SJCRH30 (cell line): Measurements from ENCODE around the gene COQ6. TPM values are rescaled to one million over a fixed set of nuclear protein-coding genes. Genes with fewer than 3 reads are reported as not detected.
"Not testable (repeated sequence)": the region's sequence is repeated elsewhere in the genome, so short reads cannot be mapped to it uniquely, and the experiment has no call there.

Experiments used
- DNase-seq, 2 experiments: peaks; one replicate each; pipeline ENCODE4 v3.0.0-alpha.2; 2015 to 2020
- H3K27ac ChIP-seq: fragments of 250-450 bp; sonication (Bioruptor Pico); 2 replicates; pipeline ENCODE4 v1.5.1; 2020; ENCODE audit warnings: mild to moderate bottlenecking, moderate library complexity
- H3K27me3 ChIP-seq: fragments of 250-450 bp; sonication (Bioruptor Pico); 2 replicates; pipeline ENCODE4 v1.5.1; 2020; ENCODE audit warnings: mild to moderate bottlenecking, moderate library complexity
- H3K36me3 ChIP-seq: fragments of 250-450 bp; sonication (Bioruptor Pico); 2 replicates; pipeline ENCODE4 v1.5.1; 2020; ENCODE audit warnings: mild to moderate bottlenecking, moderate library complexity
- H3K4me1 ChIP-seq: fragments of 250-450 bp; sonication (Bioruptor Pico); 2 replicates; pipeline ENCODE4 v1.5.1; 2020; ENCODE audit warnings: mild to moderate bottlenecking, moderate library complexity
- H3K4me3 ChIP-seq: fragments of 250-450 bp; sonication (Bioruptor Pico); 2 replicates; pipeline ENCODE4 v1.5.1; 2020; ENCODE audit warnings: mild to moderate bottlenecking, moderate library complexity
- H3K9me3 ChIP-seq: fragments of 250-450 bp; sonication (Bioruptor Pico); replicated peaks from 2 replicates; pipeline ENCODE4 v1.5.1; 2020; ENCODE audit warnings: mild to moderate bottlenecking, moderate library complexity
- total RNA-seq: library from RNA; depleted of rRNA; stranded (reverse); fragments of >200 nt; shearing (Covaris generic); gene quantifications from 2 replicates; pipeline ENCODE4 v1.2.3, GENCODE V29; 2014; rRNA removed

The COQ6 gene
- total RNA-seq, 1 experiment from 2014 or later = 14.0 TPM

- Histone ChIP-seq H3K27me3 (no peaks in the 10 kb centered on the region), H3K9me3 (no peaks in the 10 kb centered on the region), H3K36me3 (no peaks in the 10 kb centered on the region), H3K27ac (no peak overlapping the region), H3K4me3 (no peak overlapping the region), H3K4me1 (no peaks in the 10 kb centered on the region)
- no peak for DNase-seq
Observed at GRCh38 chr14:73998726-73999125, 48.6 kb downstream of the COQ6 start.

GRCh38 chr14:74005664-74006063 is 55.6 kb downstream of the COQ6 start:
- not testable (repeated sequence) for H3K4me3 ChIP-seq, H3K4me1 ChIP-seq, H3K27me3 ChIP-seq, H3K27ac ChIP-seq, H3K36me3 ChIP-seq, DNase-seq, H3K9me3 ChIP-seq

GRCh38 chr14:74008843-74009499 is 58.9 kb downstream of the COQ6 start:
- Histone ChIP-seq H3K36me3 (no peaks in the 10 kb centered on the region), H3K27me3 (no peaks in the 10 kb centered on the region), H3K4me3 (no peak overlapping the region), H3K9me3 (no peaks in the 10 kb centered on the region), H3K4me1 (no peaks in the 10 kb centered on the region), H3K27ac (no peak overlapping the region)
- no peak for DNase-seq

Other genes starting within 250 kb of the COQ6 start
- gene PNMA1, start 235.9 kb upstream of the COQ6 start, total RNA-seq = 11.0 and 11.3 TPM in 2 replicates
- gene PTGR2, start 98.5 kb upstream of the COQ6 start, total RNA-seq = 3.8 and 5.4 TPM in 2 replicates
- gene ZNF410, start 63.4 kb upstream of the COQ6 start, total RNA-seq = 52.3 and 58.0 TPM in 2 replicates
- 0.94 and 1.1 TPM in 2 replicates for gene FAM161B, start 208 bp upstream of the COQ6 start, total RNA-seq
- gene ENTPD5, start 69.0 kb downstream of the COQ6 start, total RNA-seq = 7.3 and 8.4 TPM in 2 replicates
- gene BBOF1, start 69.0 kb downstream of the COQ6 start, total RNA-seq = 0.66 and 0.95 TPM in 2 replicates
- gene ALDH6A1, start 134.2 kb downstream of the COQ6 start, total RNA-seq = 13.2 and 14.2 TPM in 2 replicates
- 20.5 and 21.3 TPM in 2 replicates for gene LIN52, start 134.7 kb downstream of the COQ6 start, total RNA-seq